Measurements from ENCODE around the gene RGCC. TPM values are rescaled to one million over a fixed set of nuclear protein-coding genes. Genes with fewer than 3 reads are reported as not detected.
"Not testable (repeated sequence)": the region's sequence is repeated elsewhere in the genome, so short reads cannot be mapped to it uniquely, and the experiment has no call there.

Gene RGCC
- total RNA-seq, 1 experiment from 2014 or later: 4.3 TPM

- in situ Hi-C loops (cut with HindIII; ENCODE audit: low sequenced_read_pairs): no loop called here
- no peak for DNase-seq (ENCODE audit: low spot score)
Observed at GRCh38 chr13:41468631-41469030, 11.3 kb downstream of the RGCC start.

GRCh38 chr13:41470196-41470595 lies 12.8 kb downstream of the RGCC start:
- DNase-seq (ENCODE audit: low spot score): no peak
- in situ Hi-C loops (cut with HindIII; ENCODE audit: low sequenced_read_pairs): no loop called here

- in situ Hi-C loops (cut with HindIII; ENCODE audit: low sequenced_read_pairs): no loop called here
- no peak for DNase-seq (ENCODE audit: low spot score)
Observed at GRCh38 chr13:41471785-41472184, 14.4 kb downstream of the RGCC start.

- in situ Hi-C loops (cut with HindIII; ENCODE audit: low sequenced_read_pairs): no loop called here
- DNase-seq (ENCODE audit: low spot score): no peak
Observed at GRCh38 chr13:41487222-41487621, 29.9 kb downstream of the RGCC start.

GRCh38 chr13:41488124-41488523 lies 30.8 kb downstream of the RGCC start:
- DNase-seq (ENCODE audit: low spot score): no peak
- in situ Hi-C loops (cut with HindIII; ENCODE audit: low sequenced_read_pairs): no loop called here

- DNase-seq (ENCODE audit: low spot score): no peak
- in situ Hi-C loops (cut with HindIII; ENCODE audit: low sequenced_read_pairs): no loop called here
Observed at GRCh38 chr13:41490371-41491015, 33.1 kb downstream of the RGCC start.

GRCh38 chr13:41491436-41491835 lies 34.1 kb downstream of the RGCC start:
- in situ Hi-C loops (cut with HindIII; ENCODE audit: low sequenced_read_pairs): no loop called here
- DNase-seq (ENCODE audit: low spot score): no peak

GRCh38 chr13:41492432-41493260 lies 35.3 kb downstream of the RGCC start:
- no peak for DNase-seq (ENCODE audit: low spot score)
- in situ Hi-C loops (cut with HindIII; ENCODE audit: low sequenced_read_pairs): no loop called here

- DNase-seq (ENCODE audit: low spot score): no peak
- in situ Hi-C loops (cut with HindIII; ENCODE audit: low sequenced_read_pairs): no loop called here
Observed at GRCh38 chr13:41494202-41494601, 36.9 kb downstream of the RGCC start.

GRCh38 chr13:41495044-41495443 lies 37.7 kb downstream of the RGCC start:
- in situ Hi-C loops (cut with HindIII; ENCODE audit: low sequenced_read_pairs): no loop called here
- DNase-seq (ENCODE audit: low spot score): no peak

- in situ Hi-C loops (cut with HindIII; ENCODE audit: low sequenced_read_pairs): no loop called here
- DNase-seq (ENCODE audit: low spot score): no peak
Observed at GRCh38 chr13:41496420-41497234, 39.3 kb downstream of the RGCC start.

GRCh38 chr13:41497436-41497835 lies 40.1 kb downstream of the RGCC start:
- DNase-seq (ENCODE audit: low spot score): no peak
- in situ Hi-C loops (cut with HindIII; ENCODE audit: low sequenced_read_pairs): no loop called here

GRCh38 chr13:41499452-41499851 lies 42.1 kb downstream of the RGCC start:
- in situ Hi-C loops (cut with HindIII; ENCODE audit: low sequenced_read_pairs): no loop called here
- DNase-seq (ENCODE audit: low spot score): no peak

- no peak for DNase-seq (ENCODE audit: low spot score)
- in situ Hi-C loops (cut with HindIII; ENCODE audit: low sequenced_read_pairs): no loop called here
Observed at GRCh38 chr13:41500511-41500910, 43.2 kb downstream of the RGCC start.

- DNase-seq (ENCODE audit: low spot score): no peak
- in situ Hi-C loops (cut with HindIII; ENCODE audit: low sequenced_read_pairs): no loop called here
Observed at GRCh38 chr13:41501281-41501680, 43.9 kb downstream of the RGCC start.

GRCh38 chr13:41502031-41502430 lies 44.7 kb downstream of the RGCC start:
- in situ Hi-C loops (cut with HindIII; ENCODE audit: low sequenced_read_pairs): no loop called here

GRCh38 chr13:41502673-41503072 lies 45.3 kb downstream of the RGCC start:
- in situ Hi-C loops (cut with HindIII; ENCODE audit: low sequenced_read_pairs): no loop called here
- no peak for DNase-seq (ENCODE audit: low spot score)

More at GRCh38 chr13:41502031-41502430, 44.7 kb downstream of the RGCC start:
- DNase-seq (ENCODE audit: low spot score): no peak

- no peak for DNase-seq (ENCODE audit: low spot score)
Observed at GRCh38 chr13:41503356-41503755, 46.0 kb downstream of the RGCC start.

GRCh38 chr13:41504657-41505056 lies 47.3 kb downstream of the RGCC start:
- in situ Hi-C loops (cut with HindIII; ENCODE audit: low sequenced_read_pairs); DNase-seq (ENCODE audit: low spot score): not testable (repeated sequence)

More at GRCh38 chr13:41503356-41503755, 46.0 kb downstream of the RGCC start:
- in situ Hi-C loops (cut with HindIII; ENCODE audit: low sequenced_read_pairs): no loop called here
